HL-60/S4 (cell line): Measurements from ENCODE around the gene CDH26.

Source experiments
- in situ Hi-C: fragments of 300-500 bp; cut with MboI; formaldehyde crosslinking; loops from 2 replicates; pipeline ENCODE4 v1.14.3; 2022; ENCODE audit warnings: low sequenced_read_pairs

Gene CDH26

GRCh38 chr20:60057866-60058807 lies 99.9 kb downstream of the CDH26 start:
- in situ Hi-C loops = no loop called here

DNA sequence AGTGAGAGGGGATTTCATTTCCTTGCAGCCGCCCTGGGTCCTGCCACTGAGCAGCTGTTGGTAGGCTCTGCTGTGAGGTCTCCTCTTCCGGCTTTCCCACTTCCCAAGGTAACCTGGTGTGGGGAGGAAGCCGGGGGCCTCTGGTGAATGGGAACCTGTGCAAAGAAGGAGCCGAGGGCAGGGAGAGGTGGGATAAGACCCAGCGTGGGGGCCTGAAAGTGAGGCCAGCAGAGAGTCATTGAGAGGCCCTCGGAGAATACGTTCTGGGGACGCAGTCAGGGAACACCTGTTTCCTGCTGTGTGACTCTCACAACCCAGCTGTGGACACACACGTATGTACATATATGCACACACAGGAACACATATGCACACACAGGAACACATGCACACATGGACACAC lies 100.7 kb downstream of the CDH26 start:
- in situ Hi-C loops = no loop called here

GRCh38 chr20:60060006-60060557 lies 101.9 kb downstream of the CDH26 start:
- in situ Hi-C loops = no loop called here

DNA sequence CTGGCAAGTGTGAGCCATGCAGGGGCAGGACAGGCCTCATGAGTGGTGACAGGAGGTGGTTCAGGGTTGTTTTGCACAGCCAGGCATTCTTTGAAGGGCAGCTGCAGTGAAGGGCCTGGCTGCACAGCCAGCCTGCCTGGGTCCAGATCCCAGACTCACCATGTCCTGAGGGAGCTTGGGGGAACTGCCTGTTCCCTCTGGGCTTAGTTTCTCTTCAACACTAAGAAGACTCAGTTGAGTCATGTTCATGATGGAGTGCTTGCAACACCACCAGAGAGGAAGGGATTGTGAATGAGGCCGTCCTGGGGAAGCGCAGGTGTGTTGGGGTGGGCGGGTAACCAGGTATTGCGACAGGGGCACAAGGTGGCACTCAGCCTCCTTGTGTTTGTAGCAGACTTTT lies 102.4 kb downstream of the CDH26 start:
- in situ Hi-C loops = no loop called here

GRCh38 chr20:60062431-60063047 lies 104.3 kb downstream of the CDH26 start:
- in situ Hi-C loops = no loop called here

DNA sequence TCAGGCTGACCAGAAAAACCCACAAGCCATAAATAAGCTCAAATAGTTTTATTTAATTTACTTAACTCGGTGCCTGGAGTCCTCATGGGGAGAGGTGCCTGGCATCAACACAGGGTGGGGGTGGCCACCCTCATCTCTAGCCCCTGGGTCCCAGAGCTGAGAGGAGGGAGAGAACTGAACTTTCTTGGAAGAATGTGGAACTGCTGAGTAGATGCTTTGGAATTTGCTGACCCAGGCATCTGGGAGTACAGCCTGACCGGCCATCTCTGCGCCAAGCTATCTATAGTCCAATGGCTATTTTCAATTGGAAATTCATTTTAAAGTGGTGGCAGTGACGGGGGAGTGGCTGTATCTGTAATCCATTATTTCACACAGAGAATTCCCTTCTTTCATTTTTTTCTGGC lies 104.8 kb downstream of the CDH26 start:
- in situ Hi-C loops = no loop called here

DNA sequence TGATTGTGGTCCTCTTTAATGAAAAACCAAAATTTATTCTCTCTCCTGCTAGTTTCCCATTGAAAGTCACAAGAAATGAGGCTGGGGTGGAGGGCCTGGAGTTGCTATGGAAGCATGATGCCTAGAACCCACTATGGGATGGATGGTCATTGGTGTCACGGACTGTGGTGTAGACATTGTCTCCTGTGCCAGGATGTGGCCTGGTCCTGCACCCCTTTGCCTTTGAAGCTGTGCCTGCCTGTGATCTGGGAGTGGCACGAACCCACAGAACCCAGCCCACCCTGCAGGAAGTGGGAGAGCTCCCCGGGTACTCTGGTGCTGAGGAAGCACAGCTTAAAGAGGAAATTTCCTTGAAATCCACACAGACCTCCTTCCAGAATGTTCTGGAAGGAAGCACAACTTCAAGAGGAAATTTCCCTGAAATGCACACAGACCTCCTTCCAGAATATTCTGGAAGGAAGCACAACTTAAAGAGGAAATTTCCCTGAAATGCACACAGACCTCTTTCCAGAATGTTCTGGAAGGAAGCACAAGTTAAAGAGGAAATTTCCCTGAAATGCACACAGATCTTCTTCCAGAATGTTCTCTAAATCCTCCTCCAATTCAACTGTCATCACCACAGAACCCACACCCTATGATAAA lies 105.6 kb downstream of the CDH26 start:
- in situ Hi-C loops = no loop called here
